Tibial artery (tissue), 4 donors: ENCODE measurements around the gene SEMA5A.

ENCODE experiments used
- DNase-seq, 2 donors: peaks; one replicate each; pipeline ENCODE4 v3.0.0-alpha.2; 2019
- H3K27ac ChIP-seq, 2 donors: fragments of 200-600 bp; sonication (generic) in 1 of 2; 1 replicate in 1 of 2; 2 replicates in 1 of 2; pipeline ENCODE4 v1.5.1; 2018 to 2019; ENCODE audit warnings: mild to moderate bottlenecking in 1 of 2
- H3K27me3 ChIP-seq, 2 donors: fragments of 200-600 bp; sonication (generic) in 1 of 2; one replicate each; pipeline versions ENCODE4 v1.5.1 to v1.6.0; 2016 to 2019
- H3K36me3 ChIP-seq, 3 donors: fragments of 200-600 bp; sonication (generic) in 2 of 3; one replicate each; pipeline ENCODE4 v1.5.1; 2016 to 2019; ENCODE audit warnings: mild to moderate bottlenecking in 2 of 3
- H3K4me1 ChIP-seq, 4 donors: fragments of 200-600 bp; sonication (generic) in 2 of 4; 1 replicate in 3 of 4; 2 replicates in 1 of 4; pipeline ENCODE4 v1.5.1; 2016 to 2019
- H3K4me3 ChIP-seq, 2 donors: fragments of 200-600 bp; sonication (generic) in 1 of 2; 1 replicate in 1 of 2; 2 replicates in 1 of 2; pipeline ENCODE4 v1.5.1; 2018 to 2019; ENCODE audit warnings: mild to moderate bottlenecking in 2 of 2
- H3K9me3 ChIP-seq, 3 donors: fragments of 200-600 bp; sonication (generic) in 1 of 3; one replicate each; pipeline ENCODE4 v1.5.1; 2016 to 2019
- CTCF ChIP-seq, 2 experiments: fragments of 200-600 bp in 1 of 2; fragments of 450-650 bp in 1 of 2; IDR thresholded peaks; one replicate each; pipeline ENCODE4 v1.5.1; 2017 to 2019; ENCODE audit warnings: antibody characterized with exemption in 2 of 2, mild to moderate bottlenecking in 1 of 2, moderate library complexity in 1 of 2
- intact Hi-C: fragments of 100-400 bp; cut with DNase I; formaldehyde crosslinking; loops from one replicate; pipeline ENCODE4 v1.15.0; 2023; ENCODE audit warnings: low total_unique reads

The SEMA5A gene

GRCh38 chr5:9340085-9340484 is 205.8 kb downstream of the SEMA5A start:
- H3K4me1 ChIP-seq = no peaks in the 10 kb centered on the region
- DNase-seq = no peak
- H3K27ac ChIP-seq = no peak overlapping the region
- intact Hi-C loops = no loop called here
- TF ChIP-seq CTCF (IDR thresholded peaks at IDR 0.05) = no peak
- H3K27me3 ChIP-seq = no peaks in the 10 kb centered on the region
- H3K36me3 ChIP-seq = no peaks in the 10 kb centered on the region
- no peaks in the 10 kb centered on the region for H3K9me3 ChIP-seq
- H3K4me3 ChIP-seq = no peak overlapping the region

- no peak overlapping the region for H3K4me3 ChIP-seq
- no peaks in the 10 kb centered on the region for H3K27me3 ChIP-seq
- no peak overlapping the region for H3K27ac ChIP-seq
- H3K36me3 ChIP-seq = no peaks in the 10 kb centered on the region
- intact Hi-C loops = no loop called here
- DNase-seq = no peak
- H3K4me1 ChIP-seq = no peaks in the 10 kb centered on the region
- TF ChIP-seq CTCF (IDR thresholded peaks at IDR 0.05) = no peak
- H3K9me3 ChIP-seq = no peaks in the 10 kb centered on the region
These were observed 206.6 kb downstream of the SEMA5A start for GRCh38 chr5:9339206-9339818.

- no peak for TF ChIP-seq CTCF (IDR thresholded peaks at IDR 0.05)
- intact Hi-C loops = no loop called here
- no peaks in the 10 kb centered on the region for H3K4me1 ChIP-seq
- H3K4me3 ChIP-seq = no peak overlapping the region
- DNase-seq = no peak
- H3K36me3 ChIP-seq = no peaks in the 10 kb centered on the region
- H3K27ac ChIP-seq = no peak overlapping the region
- no peaks in the 10 kb centered on the region for H3K27me3 ChIP-seq
- H3K9me3 ChIP-seq = no peaks in the 10 kb centered on the region
These were observed 207.1 kb downstream of the SEMA5A start for GRCh38 chr5:9338796-9339195.

- no peak for TF ChIP-seq CTCF (IDR thresholded peaks at IDR 0.05)
- H3K27ac ChIP-seq = no peak overlapping the region
- no peaks in the 10 kb centered on the region for H3K36me3 ChIP-seq
- no peaks in the 10 kb centered on the region for H3K27me3 ChIP-seq
- intact Hi-C loops = no loop called here
- no peak overlapping the region for H3K4me3 ChIP-seq
- DNase-seq = no peak
- H3K9me3 ChIP-seq = no peaks in the 10 kb centered on the region
- no peaks in the 10 kb centered on the region for H3K4me1 ChIP-seq
These were observed 207.8 kb downstream of the SEMA5A start for GRCh38 chr5:9337928-9338595.

GRCh38 chr5:9335754-9336495 is 209.9 kb downstream of the SEMA5A start:
- Histone ChIP-seq H3K4me3 (no peak overlapping the region), H3K36me3 (no peaks in the 10 kb centered on the region), H3K9me3 (no peaks in the 10 kb centered on the region), H3K27me3 (no peaks in the 10 kb centered on the region), H3K27ac (no peak overlapping the region), H3K4me1 (no peaks in the 10 kb centered on the region)
- intact Hi-C loops = no loop called here
- DNase-seq = no peak
- TF ChIP-seq CTCF (IDR thresholded peaks at IDR 0.05) = no peak
